Stimulated activated CD4-positive, alpha-beta T cell treated with anti-CD3 and anti-CD28 coated beads, Interleukin-1b, Interleukin-23, amount 100 ng/mL, for 4 hours (primary cell): ENCODE measurements around the gene MMD2.

Experiments used
- DNase-seq, 2 donors: peaks; one replicate each; pipeline ENCODE4 v3.0.0-alpha.2; 2020; ENCODE audit warnings: low read depth in 2 of 2

Gene MMD2

DNA sequence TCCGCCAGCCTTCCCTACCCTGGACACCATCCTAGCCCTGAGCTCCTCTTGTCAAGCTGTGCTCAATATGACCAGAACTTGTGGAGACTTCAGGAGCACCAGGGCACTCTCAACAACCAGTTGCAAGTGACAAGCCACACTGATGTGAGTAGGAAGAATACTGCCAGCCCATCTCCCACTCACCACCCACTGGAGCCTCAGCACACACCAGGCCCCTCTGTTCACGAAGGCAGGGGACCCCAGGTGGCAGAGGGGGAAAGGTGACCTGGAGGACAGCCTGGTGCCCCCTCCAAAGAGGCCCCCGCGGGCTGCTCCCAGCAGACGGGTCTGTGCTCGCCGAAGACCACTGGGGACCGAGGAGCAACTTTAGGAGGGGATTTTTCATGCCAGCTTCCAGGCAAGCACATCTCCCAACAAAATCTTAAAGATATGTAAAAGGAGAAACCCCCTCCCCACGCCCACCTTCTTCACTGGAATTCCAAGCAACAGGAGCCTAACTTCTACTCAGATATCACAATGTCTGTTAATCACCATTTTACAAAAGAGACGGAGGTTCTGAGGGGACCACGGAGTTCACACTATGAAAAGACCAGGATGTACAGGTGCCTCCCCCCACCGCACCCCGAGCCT is 1.0 kb downstream of the MMD2 start:
- no peak for DNase-seq

DNA sequence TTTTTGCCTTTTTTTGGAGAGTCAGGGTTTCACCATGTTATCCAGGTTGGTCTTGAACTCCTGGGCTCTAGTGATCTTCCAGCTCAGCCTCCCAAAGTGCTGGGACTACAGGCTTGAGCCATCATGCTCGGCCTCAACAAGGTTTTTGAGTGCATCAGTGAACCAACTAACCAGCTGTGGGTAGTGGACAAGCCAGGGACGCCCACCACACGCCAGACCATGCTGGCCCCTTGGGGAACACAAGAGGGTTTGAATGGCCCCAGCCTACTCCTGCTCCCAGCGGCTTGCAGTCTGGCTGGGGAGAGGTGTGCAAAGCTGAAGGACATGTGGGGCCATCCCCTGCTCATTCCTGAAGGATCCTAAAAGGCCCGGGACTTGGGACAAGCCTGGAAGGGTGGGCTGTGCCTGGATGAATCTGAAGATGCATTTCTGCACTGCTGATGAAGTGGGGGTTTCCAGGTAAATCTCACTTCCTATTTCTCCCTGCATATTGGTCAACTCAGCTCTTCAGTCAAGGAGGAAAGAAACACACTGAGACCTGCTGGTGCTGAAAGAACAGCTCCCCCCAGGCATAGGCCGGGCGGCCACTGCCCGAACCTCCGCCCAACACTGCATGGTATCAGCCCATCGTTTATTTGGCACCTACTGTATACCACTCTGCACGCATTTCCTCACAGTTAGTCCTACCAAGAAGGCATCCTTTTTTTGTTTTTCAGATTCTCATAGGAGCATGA is 6.9 kb downstream of the MMD2 start:
- no peak for DNase-seq

DNA sequence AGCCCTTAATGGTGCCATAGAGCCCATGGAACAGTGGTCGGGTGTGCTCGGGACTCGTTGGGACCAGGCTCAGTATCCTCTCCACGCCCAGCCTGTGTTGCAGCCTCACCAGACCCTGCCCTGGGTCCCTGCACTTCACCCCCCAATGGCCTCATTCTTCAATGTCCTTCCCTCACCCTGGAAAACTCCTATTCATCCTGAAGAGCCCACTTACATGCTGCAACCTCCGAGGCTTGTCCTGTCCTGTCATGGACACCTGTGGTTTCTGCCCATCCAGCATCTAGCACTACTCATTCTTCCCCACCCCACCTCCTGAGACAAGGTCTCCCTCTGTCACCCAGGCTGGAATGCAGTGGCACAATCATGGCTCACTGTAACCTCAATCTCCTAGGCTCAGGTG is 7.7 kb downstream of the MMD2 start:
- DNase-seq: no peak

DNA sequence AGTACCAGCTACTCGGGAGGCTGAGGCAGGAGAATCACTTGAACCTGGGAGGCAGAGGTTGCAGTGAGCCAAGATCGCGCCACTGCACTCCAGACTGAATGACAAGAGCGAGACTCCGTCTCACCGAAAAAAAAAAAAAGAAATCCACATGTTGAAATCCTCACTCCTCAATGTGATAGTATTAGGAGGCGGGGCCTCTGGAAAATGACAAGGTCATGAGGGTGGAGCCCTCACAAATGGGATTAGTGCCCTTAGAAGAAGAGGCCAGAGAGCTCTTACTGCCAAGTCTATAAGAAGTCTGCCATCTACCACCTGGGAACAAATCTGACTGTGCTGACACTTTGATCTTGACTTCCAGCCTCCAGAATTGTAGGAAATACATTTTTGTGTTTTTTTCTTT is 10.6 kb downstream of the MMD2 start:
- no peak for DNase-seq

DNA sequence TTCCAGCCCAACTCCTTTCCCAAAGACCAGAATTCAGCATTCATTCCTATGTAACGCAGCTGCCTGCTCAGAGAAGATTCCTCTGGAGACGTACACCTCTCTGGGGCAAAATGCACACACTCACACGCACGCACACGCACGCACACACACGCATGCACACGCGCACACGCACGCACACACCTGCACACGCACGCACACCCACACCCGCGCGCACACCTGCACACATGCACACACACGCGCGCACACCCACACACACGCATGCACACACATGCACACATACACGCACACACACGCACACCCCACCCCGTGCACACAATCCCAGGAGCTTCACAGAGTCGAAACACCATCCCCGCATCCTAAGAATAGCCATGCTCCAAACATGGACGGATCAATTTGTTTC is 13.0 kb downstream of the MMD2 start:
- DNase-seq: no peak

DNA sequence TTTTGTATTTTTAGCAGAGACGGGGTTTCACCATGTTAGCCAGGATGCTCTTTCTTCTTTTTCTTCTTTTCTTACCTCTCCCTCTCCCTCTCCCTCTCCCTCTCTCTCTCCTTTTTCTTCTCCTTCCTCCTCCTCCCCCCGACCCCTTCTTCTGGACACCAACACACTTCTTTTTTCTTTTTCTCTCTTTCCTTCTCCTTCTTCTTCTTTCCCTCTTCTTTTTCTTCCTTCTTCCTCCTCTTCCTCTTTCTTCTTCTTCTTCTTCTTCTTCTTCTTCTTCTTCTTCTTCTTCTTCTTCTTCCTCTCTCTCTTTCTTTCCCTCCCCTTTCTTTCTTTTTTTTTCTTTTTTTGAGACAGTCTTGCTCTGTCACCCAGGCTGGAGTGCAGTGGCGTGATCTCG is 14.0 kb downstream of the MMD2 start:
- no peak for DNase-seq

DNA sequence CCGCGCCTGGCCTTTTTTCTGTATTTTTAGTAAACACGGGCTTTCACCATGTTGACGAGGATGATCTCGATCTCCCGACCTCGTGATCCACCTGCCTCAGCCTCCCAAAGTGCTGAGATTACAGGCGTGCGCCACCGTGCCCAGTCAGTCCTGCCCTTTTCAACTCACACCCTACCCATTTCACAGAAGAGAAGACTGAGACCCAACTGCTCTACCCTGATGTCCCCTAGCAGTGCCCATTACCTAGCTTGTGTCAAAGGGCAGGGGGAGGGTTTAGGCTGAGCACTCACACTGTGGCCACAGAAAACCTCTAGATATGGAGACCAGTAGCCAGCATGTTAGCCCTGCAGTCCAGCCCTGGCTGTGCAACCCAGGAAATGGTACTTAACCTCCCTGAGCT is 15.7 kb downstream of the MMD2 start:
- DNase-seq: no peak

DNA sequence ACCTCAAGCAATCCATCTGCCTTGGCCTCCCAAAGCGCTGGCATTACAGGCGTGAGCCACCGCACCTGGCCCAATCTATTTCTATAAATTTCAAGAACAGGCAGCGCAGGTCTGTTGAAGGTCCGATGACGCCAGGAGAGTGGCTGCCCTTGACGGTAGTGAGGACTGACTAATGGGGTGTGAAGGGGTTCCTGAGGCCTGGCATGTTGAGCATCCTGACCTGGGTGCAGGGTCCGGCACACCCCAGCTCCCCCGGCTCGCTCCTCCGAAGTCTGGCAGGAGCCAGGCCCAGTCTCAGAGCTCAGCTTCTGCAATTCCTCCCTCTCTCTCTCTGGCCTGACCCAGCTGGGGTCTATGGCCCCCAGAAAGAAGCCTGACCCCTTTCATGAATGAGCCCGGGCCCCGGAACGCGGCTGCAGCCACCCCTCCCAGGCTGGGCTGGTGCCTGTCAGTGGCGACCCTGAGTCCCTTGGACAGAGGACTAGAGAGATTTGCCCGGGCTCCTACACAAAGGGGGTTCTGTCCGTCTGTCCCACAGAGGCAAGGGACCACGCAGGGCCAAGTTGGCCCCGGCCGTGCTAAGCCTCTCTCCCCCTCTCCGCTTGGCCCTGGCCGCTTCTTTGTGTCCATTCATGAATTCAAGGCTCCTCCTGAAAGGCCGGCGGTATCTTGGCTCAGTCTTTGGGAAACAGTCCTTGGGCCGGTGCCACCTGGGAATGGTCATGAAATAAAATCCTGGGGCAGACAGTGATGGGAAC is 18.8 kb downstream of the MMD2 start:
- DNase-seq: no peak

DNA sequence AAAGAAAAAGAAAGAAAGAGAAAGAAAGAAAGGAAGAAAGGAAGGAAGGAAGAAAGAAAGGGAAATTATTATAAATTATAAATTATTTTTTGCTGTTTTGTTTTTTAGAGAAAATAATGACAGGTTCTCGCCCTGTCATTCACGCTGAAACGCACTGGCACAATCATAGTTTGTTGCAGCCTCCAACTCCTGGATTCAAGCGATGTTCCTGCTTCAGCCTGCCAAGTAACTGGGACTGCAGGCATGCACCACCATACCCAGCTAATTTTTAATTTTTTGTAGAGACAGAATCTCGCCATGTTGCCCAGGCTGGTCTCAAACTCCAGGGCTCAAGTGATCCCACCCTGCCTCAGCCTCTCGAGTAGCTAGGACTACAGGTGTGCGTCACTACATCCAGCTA is 21.6 kb downstream of the MMD2 start:
- no peak for DNase-seq

DNA sequence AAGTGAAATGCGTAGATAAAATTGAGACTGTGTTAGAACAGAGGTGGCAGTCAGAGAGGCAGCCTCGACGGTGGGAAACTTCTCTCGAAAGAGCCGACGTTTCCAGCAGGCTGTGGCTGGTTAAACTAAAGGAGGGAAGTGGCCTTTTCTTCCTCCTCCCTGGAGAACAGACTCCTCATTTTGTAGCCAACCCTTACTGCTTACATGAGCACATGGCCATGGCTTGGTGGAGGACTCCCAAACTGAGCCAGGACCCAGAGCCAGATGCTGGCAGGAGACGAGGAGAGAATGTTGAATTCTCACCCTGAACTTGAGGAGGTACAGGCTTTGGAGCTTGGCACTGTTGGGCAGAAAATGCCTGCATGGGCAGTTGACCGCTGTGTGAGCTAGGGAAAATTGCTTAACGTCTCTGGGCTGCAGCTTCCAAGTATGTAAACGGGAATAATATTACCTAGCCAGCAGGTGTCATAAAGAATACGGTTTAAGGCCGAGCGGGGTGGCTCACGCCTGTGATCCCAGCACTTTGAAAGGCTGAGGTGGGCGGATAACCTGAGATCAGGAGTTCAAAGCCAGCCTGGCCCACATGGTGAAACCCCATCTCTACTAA is 24.5 kb downstream of the MMD2 start:
- DNase-seq: no peak

DNA sequence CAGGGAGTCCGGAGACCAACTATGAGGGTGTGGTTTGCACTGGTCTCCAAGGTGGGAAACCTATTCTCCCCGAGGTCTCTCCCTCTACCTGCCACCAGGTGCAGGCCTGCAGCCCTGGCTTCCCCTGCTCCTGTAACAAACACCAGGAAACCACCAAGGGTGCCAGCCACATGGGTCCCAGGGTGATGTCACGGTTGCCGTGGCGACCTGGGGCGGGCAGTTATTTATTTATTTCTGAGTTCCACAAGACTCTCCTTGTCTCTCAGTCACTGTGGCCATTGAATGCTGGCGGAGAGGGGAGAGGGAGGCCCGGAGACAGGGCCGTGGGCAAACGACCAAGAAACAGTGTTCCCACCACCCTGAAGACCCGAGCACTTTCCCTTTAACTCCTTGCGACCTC is 27.0 kb downstream of the MMD2 start:
- no peak for DNase-seq

DNA sequence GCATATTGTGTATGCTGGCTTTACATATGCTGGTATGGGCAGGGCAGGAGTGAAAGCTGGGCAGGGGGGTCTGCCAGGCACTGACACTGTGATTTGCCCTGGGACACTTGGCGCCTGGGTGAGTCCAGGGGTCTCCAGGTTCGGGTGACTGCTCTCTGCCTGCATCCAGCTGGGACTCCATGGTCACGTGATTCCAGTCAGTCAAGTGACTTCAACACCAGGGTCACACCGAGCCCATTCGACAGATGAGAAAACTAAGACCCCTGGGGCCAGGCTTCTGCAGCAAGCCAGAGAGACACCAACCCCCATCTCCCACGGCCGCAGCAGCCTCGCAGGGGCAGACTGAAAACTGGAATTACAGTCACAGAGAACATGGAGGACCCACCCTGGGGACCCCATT is 30.0 kb downstream of the MMD2 start:
- DNase-seq: no peak

DNA sequence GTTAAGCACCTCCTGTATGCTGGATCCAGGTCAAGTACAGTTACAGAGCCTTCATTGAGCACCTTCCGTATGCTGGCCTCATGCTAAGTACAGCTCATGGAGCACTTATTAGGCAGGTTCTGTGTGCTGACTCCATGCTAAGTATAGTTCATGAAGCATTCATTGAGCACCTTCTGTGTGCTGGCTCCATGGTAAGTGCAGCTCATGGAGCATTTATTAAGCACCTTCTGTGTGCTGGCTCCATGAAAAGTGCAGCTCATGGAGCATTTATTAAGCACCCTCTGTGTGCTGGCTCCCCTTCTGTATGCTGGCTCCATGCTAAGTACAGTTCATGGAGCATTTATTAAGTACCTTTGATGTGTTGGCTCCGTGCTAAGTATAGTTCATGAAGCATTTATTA is 30.5 kb downstream of the MMD2 start:
- no peak for DNase-seq

DNA sequence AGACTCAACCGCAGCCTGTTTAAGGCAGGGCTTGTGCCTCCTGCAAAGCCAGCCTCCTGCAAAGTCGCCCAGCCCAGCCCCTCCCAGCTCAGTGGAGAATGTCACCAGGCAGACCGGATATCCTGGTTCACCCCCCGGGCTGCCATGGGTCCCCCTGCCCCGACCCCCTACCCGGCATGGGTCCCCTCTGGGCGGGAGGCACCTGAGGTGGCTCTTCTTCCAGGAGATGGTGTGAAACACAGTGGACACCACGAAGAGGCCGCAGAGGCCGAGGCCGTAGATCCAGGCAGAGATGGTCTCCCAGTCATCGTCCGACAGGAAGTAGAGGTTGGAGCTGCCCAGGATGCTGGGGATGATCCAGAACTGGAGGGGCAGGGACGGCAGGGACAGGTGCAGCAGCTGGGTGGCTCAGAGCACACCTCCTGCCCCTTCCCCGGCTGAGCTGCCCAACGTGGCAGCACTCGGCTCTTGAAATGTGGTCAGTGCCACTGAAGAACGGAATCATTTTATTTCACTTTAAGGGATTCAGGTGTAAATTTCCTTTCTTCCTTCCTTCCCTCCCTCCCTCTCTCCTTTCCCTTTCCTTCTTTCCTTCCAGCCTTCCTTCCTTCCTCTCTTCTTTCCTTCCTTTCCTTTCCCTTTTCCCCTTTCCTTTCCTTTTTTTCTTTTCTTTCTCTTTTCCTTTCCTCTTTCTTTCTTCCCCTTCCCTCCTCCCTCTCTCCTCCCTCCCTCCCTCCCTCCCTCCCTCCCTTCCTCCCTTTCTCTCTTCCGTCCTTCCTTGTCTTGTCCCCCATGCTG is 38.8 kb downstream of the MMD2 start:
- no peak for DNase-seq

DNA sequence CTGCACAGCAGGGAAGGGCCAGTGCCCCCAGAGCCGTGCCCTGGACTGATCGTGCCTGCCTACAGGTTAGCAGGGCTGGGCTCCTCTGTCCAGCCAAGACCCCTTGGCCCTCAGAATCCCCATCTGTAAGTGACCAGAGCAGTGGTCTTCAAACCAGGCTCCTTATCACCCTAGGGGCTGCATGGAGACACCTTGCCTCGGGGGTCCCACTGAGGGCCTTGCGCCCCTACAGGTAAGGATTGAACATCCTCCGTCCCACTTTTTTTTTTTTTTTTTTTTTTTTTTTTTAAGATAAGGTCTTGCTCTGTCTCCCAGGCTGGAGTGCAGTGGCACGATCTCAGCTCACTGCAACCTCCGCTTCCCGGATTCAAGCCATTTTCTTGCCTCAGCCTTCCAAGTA is 42.9 kb downstream of the MMD2 start:
- no peak for DNase-seq

DNA sequence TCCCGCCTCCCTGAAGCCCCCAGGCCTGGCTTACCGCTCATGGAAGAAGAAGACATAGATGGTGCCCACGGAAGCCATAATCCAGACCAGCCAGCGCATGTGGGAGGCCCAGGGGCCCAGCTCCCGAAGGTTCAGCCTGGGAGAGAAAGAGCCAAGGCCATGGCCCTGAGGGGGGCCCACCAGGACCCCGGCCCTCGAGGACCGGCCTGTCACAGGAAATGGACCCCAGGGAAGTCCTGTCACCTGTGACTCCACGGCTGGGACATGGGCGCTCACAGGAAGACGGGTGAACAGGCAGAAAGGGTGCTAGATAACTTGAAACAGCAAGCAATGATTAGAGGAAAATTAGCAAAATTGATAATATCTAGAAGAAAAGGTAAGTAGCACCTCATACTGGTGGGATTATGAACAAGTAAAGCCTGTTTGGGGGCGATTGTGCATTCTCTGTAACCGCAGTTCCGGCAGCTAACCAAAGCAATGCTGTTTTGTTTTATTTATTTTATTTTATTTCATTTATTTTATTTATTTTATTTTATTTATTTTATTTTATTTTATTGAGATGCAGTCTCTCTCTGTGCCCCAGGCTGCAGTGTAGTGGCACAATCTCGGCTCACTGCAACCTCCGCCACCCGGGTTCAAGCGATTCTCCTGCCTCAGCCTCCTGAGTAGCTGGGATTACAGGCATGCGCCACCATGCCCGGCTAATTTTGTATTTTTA is 47.7 kb downstream of the MMD2 start:
- DNase-seq: no peak

DNA sequence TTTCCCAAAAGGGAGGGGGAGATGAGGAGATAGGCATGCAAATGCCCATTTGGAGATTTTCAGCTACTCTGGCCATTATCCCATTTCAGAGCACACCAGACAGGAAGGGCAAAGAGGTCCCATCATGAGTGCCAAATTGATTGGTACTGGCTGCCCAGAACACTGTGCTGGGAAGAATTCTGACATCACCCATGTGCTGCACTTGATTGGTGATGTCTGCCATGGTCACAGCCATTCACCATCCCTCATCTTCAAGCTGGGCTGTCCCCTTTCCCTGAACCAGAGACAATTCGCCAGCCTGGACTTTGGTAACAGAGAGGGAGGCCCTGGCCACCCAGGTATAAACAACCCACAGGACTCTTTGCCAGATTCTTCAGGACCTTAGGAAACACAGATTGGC is 52.3 kb downstream of the MMD2 start:
- no peak for DNase-seq

DNA sequence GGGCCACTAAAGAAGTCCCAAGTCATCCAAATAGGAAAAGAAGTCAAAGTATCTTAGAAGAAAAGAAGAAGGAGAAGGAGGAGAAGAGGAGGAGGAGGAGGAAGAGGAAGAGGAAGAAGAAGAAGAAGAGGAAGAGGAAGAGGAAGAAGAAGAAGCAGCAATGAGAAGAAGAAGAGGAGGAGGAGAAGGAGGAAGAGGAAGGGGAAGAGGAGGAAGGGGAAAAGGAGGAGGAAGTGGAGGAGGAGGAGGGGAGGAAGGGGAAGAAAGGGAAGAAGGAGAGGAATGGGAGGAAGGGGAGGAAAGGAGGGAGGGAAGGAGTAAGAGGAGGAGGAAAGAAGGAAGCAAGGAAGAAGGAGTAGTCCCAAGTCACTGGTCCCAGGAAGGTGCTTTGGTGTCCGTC is 53.8 kb downstream of the MMD2 start:
- no peak for DNase-seq

DNA sequence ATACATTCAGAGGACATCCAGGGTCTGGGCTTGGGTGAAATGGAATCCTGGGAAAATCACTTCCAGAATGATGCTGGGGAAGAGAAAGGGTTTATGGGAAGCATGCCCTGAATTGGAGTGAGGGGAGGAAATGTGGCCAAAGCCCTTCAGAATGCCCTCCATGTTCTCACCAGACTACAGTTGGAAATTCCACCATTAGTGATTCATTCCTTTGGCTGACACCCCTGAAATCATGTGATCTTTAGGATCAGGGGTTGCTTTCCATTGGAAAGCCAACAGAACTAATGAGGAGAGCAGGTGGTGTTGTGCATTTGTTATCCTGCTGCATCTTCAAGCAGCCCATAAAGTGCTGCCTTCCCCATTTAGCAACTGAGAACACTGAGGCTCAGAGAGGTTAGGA is 54.6 kb downstream of the MMD2 start:
- no peak for DNase-seq

DNA sequence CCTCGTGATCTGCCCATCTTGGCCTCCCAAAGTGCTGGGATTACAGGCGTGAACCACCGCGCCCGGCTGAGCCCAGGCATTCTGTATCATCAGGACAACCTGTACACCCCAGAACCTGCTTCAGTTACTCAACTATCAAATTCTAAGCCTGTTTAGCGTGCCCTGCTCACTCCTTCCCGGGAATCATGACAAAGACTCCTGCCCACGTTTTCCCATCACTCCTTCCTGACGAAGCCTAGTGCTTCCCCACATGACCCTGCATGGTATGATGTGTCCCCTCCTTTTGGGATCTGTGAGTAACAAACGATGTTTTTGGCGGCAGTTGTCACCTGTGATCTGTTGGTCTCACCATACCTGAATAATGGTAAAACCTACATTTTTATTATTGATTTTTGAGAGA is 63.2 kb downstream of the MMD2 start:
- DNase-seq: no peak

DNA sequence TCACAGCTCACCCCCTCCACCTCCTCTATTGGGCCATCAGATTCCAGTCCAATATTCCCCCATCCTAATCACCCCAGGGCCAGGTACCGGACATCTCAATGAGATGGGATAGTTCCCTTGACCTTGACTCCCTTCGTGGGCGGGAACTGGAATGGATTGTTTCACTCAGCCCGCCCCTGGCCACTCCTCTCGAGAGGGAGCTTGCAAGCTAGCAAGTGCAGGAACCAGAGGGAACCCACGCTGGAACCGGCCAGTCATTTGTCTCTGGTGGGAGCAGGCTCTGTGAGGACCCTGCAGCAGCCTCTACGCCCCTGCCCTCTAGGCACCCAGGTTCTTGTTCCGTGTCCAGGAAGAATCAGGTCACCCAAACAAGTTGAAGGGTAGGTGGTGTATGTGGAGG is 64.5 kb downstream of the MMD2 start:
- DNase-seq: no peak
